OCI-LY1 (cell line): ENCODE measurements around the gene NKD1.

Source experiments
- CTCF ChIP-seq: fragments of 200-600 bp; sonication (generic), shearing (Covaris generic); IDR thresholded peaks from 2 replicates; pipeline ENCODE4 v1.5.1; 2017; ENCODE audit warnings: mild to moderate bottlenecking, antibody characterized with exemption, low read length, moderate library complexity, mixed read lengths
- EZH2 ChIP-seq: fragments of 200-600 bp; sonication (generic), shearing (Covaris generic); IDR thresholded peaks from 2 replicates; pipeline ENCODE4 v1.8.0; 2017; ENCODE audit warnings: borderline replicate concordance, mixed run types, mild to moderate bottlenecking, antibody characterized with exemption, low read length, moderate library complexity, mixed read lengths

DNA sequence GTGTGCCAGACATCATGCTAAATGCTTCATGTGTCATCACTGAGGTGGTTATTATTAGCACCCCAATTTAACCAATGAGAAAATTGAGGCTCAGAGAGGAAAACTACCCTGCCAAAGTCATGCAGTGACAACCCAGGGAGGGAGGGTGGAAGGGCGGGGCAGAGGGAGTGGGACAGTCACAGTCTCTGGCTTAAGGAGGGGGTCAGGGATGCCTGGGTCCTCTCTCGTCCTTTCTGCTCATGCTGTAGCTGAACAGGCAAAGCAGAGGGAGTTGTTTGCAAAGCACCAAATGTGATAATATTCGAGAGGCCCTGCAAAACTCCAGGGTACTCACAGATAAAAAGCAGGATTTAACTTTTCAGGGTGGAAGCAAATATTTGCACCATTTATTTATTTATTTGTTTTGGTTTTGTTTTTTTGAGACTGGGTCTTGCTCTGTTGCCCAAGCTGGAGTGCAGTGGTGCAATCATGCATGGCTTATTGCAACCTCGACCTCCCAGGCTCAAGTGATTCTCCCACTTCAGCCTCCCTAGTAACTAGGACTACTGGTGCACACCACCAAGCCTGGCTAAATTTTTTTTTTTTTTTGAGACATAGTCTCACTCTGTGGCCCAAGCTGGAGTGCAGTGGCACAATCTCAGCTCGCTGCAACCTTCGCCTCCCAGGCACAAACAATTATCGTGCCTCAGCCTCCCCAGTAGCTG lies 47.9 kb upstream of the NKD1 start:
- no peak for TF ChIP-seq CTCF
- no peak for TF ChIP-seq EZH2
